ENCODE results near the gene TDRD3.
"Not testable (repeated sequence)": the region's sequence is repeated elsewhere in the genome, so short reads cannot be mapped to it uniquely, and the experiment has no call there.

TDRD3 gene

GRCh38 chr13:60370343-60370742 lies 26.7 kb upstream of the TDRD3 start:
- Mint-ChIP-seq H3K4me3 (no peak overlapping the region), H3K27me3 (ENCODE audit: low read depth) (peaks cover 3% of the 10 kb centered on the region), H3K4me1 (no peaks in the 10 kb centered on the region), H3K27ac (no peak overlapping the region), H3K36me3 (ENCODE audit: low read depth) (no peaks in the 10 kb centered on the region), H3K9me3 (peaks cover 6% of the 10 kb centered on the region)
- TF ChIP-seq, protein P1, sequence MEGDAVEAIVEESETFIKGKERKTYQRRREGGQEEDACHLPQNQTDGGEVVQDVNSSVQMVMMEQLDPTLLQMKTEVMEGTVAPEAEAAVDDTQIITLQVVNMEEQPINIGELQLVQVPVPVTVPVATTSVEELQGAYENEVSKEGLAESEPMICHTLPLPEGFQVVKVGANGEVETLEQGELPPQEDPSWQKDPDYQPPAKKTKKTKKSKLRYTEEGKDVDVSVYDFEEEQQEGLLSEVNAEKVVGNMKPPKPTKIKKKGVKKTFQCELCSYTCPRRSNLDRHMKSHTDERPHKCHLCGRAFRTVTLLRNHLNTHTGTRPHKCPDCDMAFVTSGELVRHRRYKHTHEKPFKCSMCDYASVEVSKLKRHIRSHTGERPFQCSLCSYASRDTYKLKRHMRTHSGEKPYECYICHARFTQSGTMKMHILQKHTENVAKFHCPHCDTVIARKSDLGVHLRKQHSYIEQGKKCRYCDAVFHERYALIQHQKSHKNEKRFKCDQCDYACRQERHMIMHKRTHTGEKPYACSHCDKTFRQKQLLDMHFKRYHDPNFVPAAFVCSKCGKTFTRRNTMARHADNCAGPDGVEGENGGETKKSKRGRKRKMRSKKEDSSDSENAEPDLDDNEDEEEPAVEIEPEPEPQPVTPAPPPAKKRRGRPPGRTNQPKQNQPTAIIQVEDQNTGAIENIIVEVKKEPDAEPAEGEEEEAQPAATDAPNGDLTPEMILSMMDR (IDR thresholded peaks at IDR 0.05; ENCODE audit: unreplicated experiment in 3 of 3): no peak

DNA sequence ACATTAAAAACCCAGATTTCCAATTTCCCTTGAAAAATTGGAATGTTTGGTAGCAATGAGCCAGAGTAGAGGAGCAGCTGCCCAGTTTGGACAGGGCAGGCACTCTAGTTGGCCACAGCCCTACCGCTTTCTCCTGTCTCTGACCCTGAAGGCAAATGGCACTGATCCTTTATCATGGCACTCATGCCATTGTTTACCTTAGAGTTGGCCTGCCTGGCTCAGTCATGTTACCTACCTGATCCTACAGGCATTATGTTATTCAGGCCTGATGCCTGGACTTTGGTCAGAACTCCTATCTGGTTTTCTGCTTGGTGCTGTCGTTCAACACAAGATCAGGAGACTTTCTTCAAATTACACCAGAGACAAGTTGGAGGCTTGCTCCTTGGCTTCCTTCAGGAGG lies 24.9 kb upstream of the TDRD3 start:
- no peak overlapping the region for H3K4me3 Mint-ChIP-seq
- TF ChIP-seq, protein P1 (IDR thresholded peaks at IDR 0.05; ENCODE audit: unreplicated experiment in 3 of 3): no peak
- H3K9me3 Mint-ChIP-seq: peaks cover 6% of the 10 kb centered on the region
- no peaks in the 10 kb centered on the region for H3K36me3 Mint-ChIP-seq (ENCODE audit: low read depth)
- peaks cover 4% of the 10 kb centered on the region for H3K27me3 Mint-ChIP-seq (ENCODE audit: low read depth)
- H3K27ac Mint-ChIP-seq: no peak overlapping the region
- H3K4me1 Mint-ChIP-seq: no peaks in the 10 kb centered on the region

GRCh38 chr13:60379282-60379681 lies 17.7 kb upstream of the TDRD3 start:
- not testable (repeated sequence) for H3K4me1 Mint-ChIP-seq, H3K9me3 Mint-ChIP-seq, H3K4me3 Mint-ChIP-seq

DNA sequence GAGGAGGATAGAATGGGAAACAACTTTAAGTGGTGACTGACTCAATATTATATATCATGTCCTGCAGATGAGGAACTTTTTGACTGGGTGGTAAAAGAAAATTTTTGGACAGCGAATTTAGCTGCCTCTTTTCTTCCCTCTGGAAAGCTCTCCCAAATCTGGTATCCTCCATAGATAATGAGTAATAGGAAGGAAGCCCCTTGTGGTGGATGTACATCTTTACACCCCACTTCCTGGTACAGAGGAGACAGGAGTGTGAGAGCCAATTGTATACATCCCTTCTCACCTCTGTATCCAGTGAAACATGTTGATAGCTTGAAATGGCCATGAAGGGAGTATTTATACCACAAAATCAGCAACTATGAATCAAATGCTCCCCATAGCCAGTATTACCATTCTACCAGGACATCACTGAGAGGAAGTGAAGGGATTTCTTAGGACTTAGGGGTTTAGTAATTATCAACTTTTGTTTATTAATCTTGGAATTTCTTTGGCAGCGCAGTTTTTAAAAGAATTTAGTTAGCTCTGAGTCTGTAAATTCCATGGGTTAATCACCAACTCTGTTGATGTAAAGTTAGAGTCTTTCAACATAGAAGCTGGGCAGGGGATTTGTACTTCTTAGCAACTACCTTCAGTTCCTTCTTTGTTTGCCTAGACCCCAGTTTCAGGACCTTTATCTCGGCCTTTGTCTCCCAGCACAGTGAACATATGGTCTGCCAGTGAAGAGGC lies 17.0 kb upstream of the TDRD3 start:
- no peak overlapping the region for H3K4me3 Mint-ChIP-seq
- peak overlapping the region; percentile 23 to 56 (median 46) for H3K27ac Mint-ChIP-seq
- H3K4me1 Mint-ChIP-seq: no peaks in the 10 kb centered on the region
- TF ChIP-seq, protein P1 (IDR thresholded peaks at IDR 0.05; ENCODE audit: unreplicated experiment in 3 of 3): no peak
- peaks cover 4% of the 10 kb centered on the region for H3K27me3 Mint-ChIP-seq (ENCODE audit: low read depth)
- no peaks in the 10 kb centered on the region for H3K36me3 Mint-ChIP-seq (ENCODE audit: low read depth)
- peaks cover 3% of the 10 kb centered on the region for H3K9me3 Mint-ChIP-seq

More at GRCh38 chr13:60379282-60379681, 17.7 kb upstream of the TDRD3 start:
- H3K27me3 Mint-ChIP-seq (ENCODE audit: low read depth); H3K27ac Mint-ChIP-seq; H3K36me3 Mint-ChIP-seq (ENCODE audit: low read depth): not testable (repeated sequence)

DNA sequence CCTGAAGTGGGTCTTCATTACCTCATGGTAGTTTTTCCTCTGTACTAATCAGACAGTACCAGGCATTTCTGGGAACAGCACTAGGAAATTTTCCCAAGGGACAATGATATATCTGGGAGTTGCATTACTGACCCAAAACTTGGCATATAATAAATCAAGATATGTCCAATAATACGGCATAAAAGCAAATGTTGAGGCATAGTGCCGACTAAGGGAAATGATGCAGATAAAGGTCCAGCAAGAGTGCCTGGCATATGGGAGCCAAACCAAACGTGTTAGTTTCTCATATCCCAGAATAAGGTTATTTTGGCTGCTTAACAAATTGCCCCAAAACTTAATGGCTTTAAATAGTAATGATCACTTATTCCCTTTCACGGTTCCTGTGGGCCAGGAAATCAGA lies 12.1 kb upstream of the TDRD3 start:
- Mint-ChIP-seq H3K27me3 (ENCODE audit: low read depth) (peaks cover 4% of the 10 kb centered on the region), H3K4me1 (no peaks in the 10 kb centered on the region), H3K9me3 (no peaks in the 10 kb centered on the region), H3K27ac (no peak overlapping the region), H3K36me3 (ENCODE audit: low read depth) (no peaks in the 10 kb centered on the region), H3K4me3 (no peak overlapping the region)
- TF ChIP-seq, protein P1 (IDR thresholded peaks at IDR 0.05; ENCODE audit: unreplicated experiment in 3 of 3): no peak

GRCh38 chr13:60386250-60386649 lies 10.8 kb upstream of the TDRD3 start:
- no peak overlapping the region for H3K4me3 Mint-ChIP-seq
- no peak overlapping the region for H3K27ac Mint-ChIP-seq
- H3K36me3 Mint-ChIP-seq (ENCODE audit: low read depth): no peaks in the 10 kb centered on the region
- H3K4me1 Mint-ChIP-seq: no peaks in the 10 kb centered on the region
- peaks cover 4% of the 10 kb centered on the region for H3K27me3 Mint-ChIP-seq (ENCODE audit: low read depth)
- no peaks in the 10 kb centered on the region for H3K9me3 Mint-ChIP-seq
- TF ChIP-seq, protein P1 (IDR thresholded peaks at IDR 0.05; ENCODE audit: unreplicated experiment in 3 of 3): no peak
